ENCODE data around the gene SPEG. TPM values are rescaled to one million over a fixed set of nuclear protein-coding genes. Genes with fewer than 3 reads are reported as not detected.

Gene SPEG
- total and polyA plus RNA-seq, 2 of the 8 experiments (the other 6 are each of a cell fraction or from before 2014, with no cell fraction given) = 19.9 to 32.0 TPM

DNA sequence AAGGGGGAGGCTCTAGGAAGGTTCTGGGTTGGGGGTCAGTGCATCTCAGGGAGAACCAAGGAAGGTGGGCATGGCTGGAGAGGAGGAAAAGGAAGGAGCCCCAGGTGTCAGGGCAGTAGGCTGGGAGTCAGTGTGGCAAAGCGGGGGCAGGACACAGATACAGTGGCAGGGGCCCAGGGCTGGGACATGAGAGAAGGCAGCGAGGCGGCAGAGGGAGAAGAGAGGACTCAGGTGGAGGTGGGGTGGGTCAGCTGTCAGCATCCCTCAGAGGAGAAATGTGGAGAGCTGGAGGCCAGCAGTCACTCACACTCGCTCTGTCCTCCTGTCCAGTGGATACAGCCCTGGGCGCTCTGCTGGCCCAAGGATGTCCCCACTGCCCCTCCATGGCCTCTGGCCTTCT is 58.4 kb downstream of the SPEG start:
- Histone ChIP-seq H3K9ac (replicated peaks in 1 of 4; ENCODE audit: extremely low read depth in 1 of 4, low read depth in 3 of 4, low read length in 3 of 4) (no peak overlapping the region), H3K79me1 (ENCODE audit: low read depth, low read length) (no peaks in the 10 kb centered on the region), H2AFZ (ENCODE audit: low read length) (no peak overlapping the region), H3K23me2 (ENCODE audit: low read depth, low read length) (peaks cover 15% of the 10 kb centered on the region), H4K91ac (replicated peaks; ENCODE audit: insufficient read length, low read length) (no peak overlapping the region), H3K18ac (ENCODE audit: extremely low read depth, low read length) (no peak overlapping the region), H3K4ac (replicated peaks; ENCODE audit: insufficient read length, low read depth, low read length) (no peak overlapping the region), H4K20me1 (replicated peaks in 1 of 2; ENCODE audit: control insufficient read depth in 1 of 2, insufficient read depth in 2 of 2, low read length in 2 of 2) (no peaks in the 10 kb centered on the region), H2BK5ac (ENCODE audit: low read depth, low read length) (no peak overlapping the region), H2BK12ac (ENCODE audit: low read depth, low read length) (no peak overlapping the region), H2AK5ac (ENCODE audit: low read depth, low read length) (no peak overlapping the region), H2BK20ac (ENCODE audit: low read length) (no peak overlapping the region), H4K5ac (ENCODE audit: insufficient read length, low read depth, low read length) (no peak overlapping the region), H3K23ac (ENCODE audit: insufficient read length) (no peak overlapping the region), H3K4me3 (ENCODE audit: extremely low read depth in 1 of 4, insufficient read depth in 2 of 4, low read depth in 3 of 4, low read length in 4 of 4) (no peak overlapping the region), H4K8ac (ENCODE audit: extremely low read depth, insufficient read depth, low read length) (no peak overlapping the region), H3K14ac (ENCODE audit: insufficient read length) (no peak overlapping the region), H3K27ac (ENCODE audit: low read depth, low read length) (no peak overlapping the region), H3K27me3 (replicated peaks in 1 of 4; ENCODE audit: control insufficient read depth in 3 of 4, extremely low read depth in 1 of 4, insufficient read depth in 3 of 4, low read length in 3 of 4) (peaks cover 20 to 46% (median 33%) of the 10 kb centered on the region in 4 experiments), H3K79me2 (ENCODE audit: control insufficient read depth in 1 of 2, insufficient read depth in 2 of 2, low read length in 2 of 2) (no peaks in the 10 kb centered on the region), H3K4me1 (replicated peaks in 1 of 4; ENCODE audit: control insufficient read depth in 3 of 4, insufficient read depth in 4 of 4, low read length in 3 of 4) (peaks cover 0 to 32% (median 22%) of the 10 kb centered on the region in 4 experiments; a peak in 6 of 7 replicates), H3K56ac (replicated peaks; ENCODE audit: insufficient read length, low read depth, low read length) (no peak overlapping the region), H2BK15ac (ENCODE audit: low read length) (peak overlapping the region; percentile 8; the same call in 1 of the 2 replicates), H2BK120ac (replicated peaks; ENCODE audit: low read depth, low read length) (no peak overlapping the region), H3K4me2 (ENCODE audit: insufficient read depth in 1 of 2, low read depth in 2 of 2, low read length in 2 of 2) (no peak overlapping the region), H3K36me3 (ENCODE audit: control insufficient read depth in 2 of 4, insufficient read depth in 4 of 4, low read length in 3 of 4) (no peaks in the 10 kb centered on the region), H3K9me3 (ENCODE audit: insufficient read depth in 2 of 2, low read depth in 1 of 2, low read length in 1 of 2) (no peaks in the 10 kb centered on the region)
- TF ChIP-seq ASH2L (IDR thresholded peaks at IDR 0.05; ENCODE audit: low read length) = no peak
- peak; percentile 41 for TF ChIP-seq RNF2 (IDR thresholded peaks at IDR 0.05; ENCODE audit: borderline replicate concordance, low read depth, low read length, missing control alignments, poor library complexity, severe bottlenecking)
- TF ChIP-seq SUZ12 (IDR thresholded peaks at IDR 0.05; ENCODE audit: low read length) = no peak
- ChIA-PET POLR2A (ENCODE audit: partially characterized antibody) (interaction anchor here (0.8 to 19.9 kb wide), 9 partner anchors 9 to 37 kb away, joined by 3 to 216 read pairs (median 9); partner anchors contain the start of gene ASIC4), CTCF (ENCODE audit: partially characterized antibody) (interaction anchor here (0.6 to 113.1 kb wide), 9 partner anchors 4 to 946 kb away, joined by 3 to 7248 read pairs (median 6); partner anchors contain the start of genes ASIC4, CHPF, DES and GMPPA)
- WGBS, 2 experiments (ENCODE audit: extremely low coverage in 1 of 2, insufficient coverage in 1 of 2, insufficient read length in 1 of 2, insufficient replicate concordance in 2 of 2, low coverage in 1 of 2, low lambda C conversion rate in 2 of 2, missing lambda C conversion rate in 1 of 2) = 89% methylated on average over 5 of the region's 5 CpGs; no CpG with 5 or more reads in 1 of the 2 experiments
- DNase-seq (ENCODE audit: low read depth in 1 of 2, low spot score in 2 of 2) (no peak), FAIRE-seq (no peak)
